Measurements from ENCODE around the gene ANTXR1. TPM values are rescaled to one million over a fixed set of nuclear protein-coding genes. Genes with fewer than 3 reads are reported as not detected.

Gene ANTXR1
- total RNA-seq, 1 experiment from 2014 or later: 37.3 TPM

GRCh38 chr2:69090820-69091219, 77.8 kb downstream of the ANTXR1 start:
- no peak overlapping the region for H4K8ac ChIP-seq (replicated peaks; ENCODE audit: insufficient read length, low read depth, low read length)
- H3K79me1 ChIP-seq (ENCODE audit: insufficient read depth, low read depth, low read length, poor library complexity, severe bottlenecking): no peaks in the 10 kb centered on the region
- no peak overlapping the region for H3K23ac ChIP-seq (ENCODE audit: insufficient read length, low read depth, low read length)
- H3K4me2 ChIP-seq (ENCODE audit: insufficient read depth, insufficient read length, low read length): no peak overlapping the region
- H4K91ac ChIP-seq (ENCODE audit: insufficient read length, low read depth, low read length): no peak overlapping the region
- no peak overlapping the region for H3T11ph ChIP-seq (ENCODE audit: low read length)
- H3K36me3 Mint-ChIP-seq (ENCODE audit: insufficient read depth in 1 of 3, low read depth in 3 of 3): peaks cover 3 to 15% (median 5%) of the 10 kb centered on the region in 3 experiments; a peak in 4 of 7 replicates
- H2BK120ac ChIP-seq (ENCODE audit: low read depth, low read length, poor library complexity, severe bottlenecking): no peak overlapping the region
- H3K79me2 ChIP-seq (ENCODE audit: insufficient read depth, low read length): no peaks in the 10 kb centered on the region
- H2AK5ac ChIP-seq (ENCODE audit: insufficient read length, low read length): no peak overlapping the region
- no peak overlapping the region for H2AFZ ChIP-seq (ENCODE audit: low read length)
- H2BK15ac ChIP-seq (ENCODE audit: low read depth, low read length): no peak overlapping the region
- DNase-seq: no peak
- no peaks in the 10 kb centered on the region for H3K9me3 ChIP-seq (ENCODE audit: control insufficient read depth, low read depth, low read length)
- H2BK20ac ChIP-seq (ENCODE audit: low read depth, low read length, poor library complexity, severe bottlenecking): no peak overlapping the region
- H3K9me3 Mint-ChIP-seq: no peaks in the 10 kb centered on the region
- H3K18ac ChIP-seq (ENCODE audit: insufficient read length, low read depth, low read length): no peak overlapping the region
- no peak overlapping the region for H2BK12ac ChIP-seq (ENCODE audit: insufficient read length, low read depth, low read length)
- no peak overlapping the region for H2BK5ac ChIP-seq (ENCODE audit: insufficient read length, low read length)
- H4K20me1 ChIP-seq (ENCODE audit: control insufficient read depth, insufficient read depth, insufficient read length): no peaks in the 10 kb centered on the region
- H3K4ac ChIP-seq (ENCODE audit: low read depth, low read length): no peak overlapping the region
- TF ChIP-seq, protein P1, sequence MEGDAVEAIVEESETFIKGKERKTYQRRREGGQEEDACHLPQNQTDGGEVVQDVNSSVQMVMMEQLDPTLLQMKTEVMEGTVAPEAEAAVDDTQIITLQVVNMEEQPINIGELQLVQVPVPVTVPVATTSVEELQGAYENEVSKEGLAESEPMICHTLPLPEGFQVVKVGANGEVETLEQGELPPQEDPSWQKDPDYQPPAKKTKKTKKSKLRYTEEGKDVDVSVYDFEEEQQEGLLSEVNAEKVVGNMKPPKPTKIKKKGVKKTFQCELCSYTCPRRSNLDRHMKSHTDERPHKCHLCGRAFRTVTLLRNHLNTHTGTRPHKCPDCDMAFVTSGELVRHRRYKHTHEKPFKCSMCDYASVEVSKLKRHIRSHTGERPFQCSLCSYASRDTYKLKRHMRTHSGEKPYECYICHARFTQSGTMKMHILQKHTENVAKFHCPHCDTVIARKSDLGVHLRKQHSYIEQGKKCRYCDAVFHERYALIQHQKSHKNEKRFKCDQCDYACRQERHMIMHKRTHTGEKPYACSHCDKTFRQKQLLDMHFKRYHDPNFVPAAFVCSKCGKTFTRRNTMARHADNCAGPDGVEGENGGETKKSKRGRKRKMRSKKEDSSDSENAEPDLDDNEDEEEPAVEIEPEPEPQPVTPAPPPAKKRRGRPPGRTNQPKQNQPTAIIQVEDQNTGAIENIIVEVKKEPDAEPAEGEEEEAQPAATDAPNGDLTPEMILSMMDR (conservative IDR thresholded peaks at IDR 0.05): no peak
- H3K27ac ChIP-seq (ENCODE audit: insufficient read length, low read depth, low read length): no peak overlapping the region
- no peak overlapping the region for H3K9ac ChIP-seq (ENCODE audit: extremely low read depth, insufficient read length, low read length)
- H3K27me3 ChIP-seq (ENCODE audit: insufficient read depth, low read length): no peaks in the 10 kb centered on the region; the same call in 1 of the 2 replicates
- H3K56ac ChIP-seq (ENCODE audit: insufficient read length, low read depth, low read length): no peak overlapping the region
- H3K27ac Mint-ChIP-seq: no peak overlapping the region
- no peak overlapping the region for H3K4me3 Mint-ChIP-seq
- H3K27me3 Mint-ChIP-seq (ENCODE audit: low read depth): no peaks in the 10 kb centered on the region
- no peaks in the 10 kb centered on the region for H3K4me1 ChIP-seq (ENCODE audit: insufficient read depth, low read length)
- peaks cover 4% of the 10 kb centered on the region in 2 experiments; a peak in 2 of 4 replicates for H3K4me1 Mint-ChIP-seq
- no CpG with 5 or more reads among the region's 6 CpGs for WGBS (ENCODE audit: extremely low coverage, insufficient read length, low lambda C conversion rate)
- no peak overlapping the region for H4K5ac ChIP-seq (ENCODE audit: insufficient read length, low read depth, low read length)
- no peaks in the 10 kb centered on the region for H3K23me2 ChIP-seq (ENCODE audit: insufficient read length, low read depth, low read length, poor library complexity, severe bottlenecking)
- no peak overlapping the region for H3K14ac ChIP-seq (ENCODE audit: insufficient read depth, low read length)
